ENCODE data around the gene AKR1C3.
"Not testable (repeated sequence)": the region's sequence is repeated elsewhere in the genome, so short reads cannot be mapped to it uniquely, and the experiment has no call there.

GRCh38 chr10:5060791-5061190, 33.4 kb upstream of the AKR1C3 start:
- TF ChIP-seq CTCF (IDR thresholded peaks at IDR 0.05 in 2 of 3, conservative IDR thresholded peaks at IDR 0.05 in 1 of 3; ENCODE audit: borderline replicate concordance in 1 of 3, insufficient read depth in 1 of 3, low read depth in 2 of 3, low read length in 2 of 3); REST (IDR thresholded peaks at IDR 0.05; ENCODE audit: low read depth); EZH2 (IDR thresholded peaks at IDR 0.05); SP1 (IDR thresholded peaks at IDR 0.05; ENCODE audit: low read depth); POLR2A (IDR thresholded peaks at IDR 0.05; ENCODE audit: borderline replicate concordance, extremely low read depth, insufficient read depth, insufficient read length); POLR2AphosphoS5 (IDR thresholded peaks at IDR 0.05; ENCODE audit: low read depth, low read length); MAX (IDR thresholded peaks at IDR 0.05); RAD21 (IDR thresholded peaks at IDR 0.05; ENCODE audit: low read depth); CEBPB (IDR thresholded peaks at IDR 0.05; ENCODE audit: low read depth); EZH2phosphoT487 (IDR thresholded peaks at IDR 0.05; ENCODE audit: borderline replicate concordance); SRF (IDR thresholded peaks at IDR 0.05; ENCODE audit: low read depth): not testable (repeated sequence)
- TF ChIP-seq, protein P1, sequence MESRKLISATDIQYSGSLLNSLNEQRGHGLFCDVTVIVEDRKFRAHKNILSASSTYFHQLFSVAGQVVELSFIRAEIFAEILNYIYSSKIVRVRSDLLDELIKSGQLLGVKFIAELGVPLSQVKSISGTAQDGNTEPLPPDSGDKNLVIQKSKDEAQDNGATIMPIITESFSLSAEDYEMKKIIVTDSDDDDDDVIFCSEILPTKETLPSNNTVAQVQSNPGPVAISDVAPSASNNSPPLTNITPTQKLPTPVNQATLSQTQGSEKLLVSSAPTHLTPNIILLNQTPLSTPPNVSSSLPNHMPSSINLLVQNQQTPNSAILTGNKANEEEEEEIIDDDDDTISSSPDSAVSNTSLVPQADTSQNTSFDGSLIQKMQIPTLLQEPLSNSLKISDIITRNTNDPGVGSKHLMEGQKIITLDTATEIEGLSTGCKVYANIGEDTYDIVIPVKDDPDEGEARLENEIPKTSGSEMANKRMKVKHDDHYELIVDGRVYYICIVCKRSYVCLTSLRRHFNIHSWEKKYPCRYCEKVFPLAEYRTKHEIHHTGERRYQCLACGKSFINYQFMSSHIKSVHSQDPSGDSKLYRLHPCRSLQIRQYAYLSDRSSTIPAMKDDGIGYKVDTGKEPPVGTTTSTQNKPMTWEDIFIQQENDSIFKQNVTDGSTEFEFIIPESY (IDR thresholded peaks at IDR 0.05; ENCODE audit: extremely low read depth, insufficient replicate concordance, low read length): not testable (repeated sequence)
